NB4 (cell line): ENCODE data around the gene SRMS.

Experiments
- POLR2A ChIP-seq: IDR thresholded peaks from 2 replicates; pipeline ENCODE4 v1.6.1; 2011; ENCODE audit warnings: mild to moderate bottlenecking; ENCODE audit not compliant: insufficient read length; ENCODE audit errors: extremely low read depth
- TF ChIP-seq, protein P1 (sequence below): IDR thresholded peaks from one replicate; pipeline ENCODE4 v1.5.1; 2012; ENCODE audit warnings: low read depth, low read length
- TF ChIP-seq, protein P2 (sequence below): IDR thresholded peaks from 2 replicates; pipeline ENCODE4 v1.6.1; 2011; ENCODE audit warnings: low read depth, low read length

DNA sequence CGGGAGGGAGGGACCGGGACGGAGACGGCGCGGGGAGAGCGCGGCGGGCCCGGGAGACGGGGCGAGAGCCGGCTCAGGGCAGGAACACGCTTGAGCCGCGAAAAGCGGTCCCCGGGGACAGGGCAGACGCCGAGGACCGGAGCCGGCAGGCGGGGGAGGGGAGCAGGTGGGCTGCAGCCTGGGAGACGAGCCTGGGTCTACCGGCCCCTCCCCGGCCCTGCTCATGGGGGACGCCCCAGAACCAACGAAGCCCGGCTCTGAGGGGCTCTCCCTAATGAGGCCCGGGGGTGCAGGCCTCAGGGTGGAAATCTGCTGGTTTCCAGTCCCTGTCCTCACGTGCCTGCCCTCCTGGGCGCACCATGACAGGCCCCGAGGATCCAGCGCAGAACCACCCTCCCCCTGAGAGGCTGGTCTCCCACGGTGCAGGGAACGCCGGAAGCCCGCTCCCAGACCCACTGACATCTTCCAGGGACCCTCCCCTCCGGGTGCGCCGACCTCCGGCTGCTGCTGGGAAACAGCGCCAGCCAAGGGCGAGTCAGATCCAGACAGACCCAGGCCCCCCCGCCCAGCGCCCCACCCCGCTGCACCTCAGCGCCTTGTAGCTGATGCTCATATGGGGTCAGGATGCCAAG is 48.1 kb downstream of the SRMS start:
- TF ChIP-seq, protein P1, sequence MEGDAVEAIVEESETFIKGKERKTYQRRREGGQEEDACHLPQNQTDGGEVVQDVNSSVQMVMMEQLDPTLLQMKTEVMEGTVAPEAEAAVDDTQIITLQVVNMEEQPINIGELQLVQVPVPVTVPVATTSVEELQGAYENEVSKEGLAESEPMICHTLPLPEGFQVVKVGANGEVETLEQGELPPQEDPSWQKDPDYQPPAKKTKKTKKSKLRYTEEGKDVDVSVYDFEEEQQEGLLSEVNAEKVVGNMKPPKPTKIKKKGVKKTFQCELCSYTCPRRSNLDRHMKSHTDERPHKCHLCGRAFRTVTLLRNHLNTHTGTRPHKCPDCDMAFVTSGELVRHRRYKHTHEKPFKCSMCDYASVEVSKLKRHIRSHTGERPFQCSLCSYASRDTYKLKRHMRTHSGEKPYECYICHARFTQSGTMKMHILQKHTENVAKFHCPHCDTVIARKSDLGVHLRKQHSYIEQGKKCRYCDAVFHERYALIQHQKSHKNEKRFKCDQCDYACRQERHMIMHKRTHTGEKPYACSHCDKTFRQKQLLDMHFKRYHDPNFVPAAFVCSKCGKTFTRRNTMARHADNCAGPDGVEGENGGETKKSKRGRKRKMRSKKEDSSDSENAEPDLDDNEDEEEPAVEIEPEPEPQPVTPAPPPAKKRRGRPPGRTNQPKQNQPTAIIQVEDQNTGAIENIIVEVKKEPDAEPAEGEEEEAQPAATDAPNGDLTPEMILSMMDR: no peak
- no peak for TF ChIP-seq POLR2A
- TF ChIP-seq, protein P2, sequence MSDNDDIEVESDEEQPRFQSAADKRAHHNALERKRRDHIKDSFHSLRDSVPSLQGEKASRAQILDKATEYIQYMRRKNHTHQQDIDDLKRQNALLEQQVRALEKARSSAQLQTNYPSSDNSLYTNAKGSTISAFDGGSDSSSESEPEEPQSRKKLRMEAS: no peak
